NCI-H1105 treated with DMSO at 0.1 percent for 48 hours (cell line): ENCODE results near the gene GPX4.

Experiments used
- DNase-seq: peaks from one replicate; lab custom pipeline; 2025; lab: John Stamatoyannopoulos, UW

Gene GPX4

DNA sequence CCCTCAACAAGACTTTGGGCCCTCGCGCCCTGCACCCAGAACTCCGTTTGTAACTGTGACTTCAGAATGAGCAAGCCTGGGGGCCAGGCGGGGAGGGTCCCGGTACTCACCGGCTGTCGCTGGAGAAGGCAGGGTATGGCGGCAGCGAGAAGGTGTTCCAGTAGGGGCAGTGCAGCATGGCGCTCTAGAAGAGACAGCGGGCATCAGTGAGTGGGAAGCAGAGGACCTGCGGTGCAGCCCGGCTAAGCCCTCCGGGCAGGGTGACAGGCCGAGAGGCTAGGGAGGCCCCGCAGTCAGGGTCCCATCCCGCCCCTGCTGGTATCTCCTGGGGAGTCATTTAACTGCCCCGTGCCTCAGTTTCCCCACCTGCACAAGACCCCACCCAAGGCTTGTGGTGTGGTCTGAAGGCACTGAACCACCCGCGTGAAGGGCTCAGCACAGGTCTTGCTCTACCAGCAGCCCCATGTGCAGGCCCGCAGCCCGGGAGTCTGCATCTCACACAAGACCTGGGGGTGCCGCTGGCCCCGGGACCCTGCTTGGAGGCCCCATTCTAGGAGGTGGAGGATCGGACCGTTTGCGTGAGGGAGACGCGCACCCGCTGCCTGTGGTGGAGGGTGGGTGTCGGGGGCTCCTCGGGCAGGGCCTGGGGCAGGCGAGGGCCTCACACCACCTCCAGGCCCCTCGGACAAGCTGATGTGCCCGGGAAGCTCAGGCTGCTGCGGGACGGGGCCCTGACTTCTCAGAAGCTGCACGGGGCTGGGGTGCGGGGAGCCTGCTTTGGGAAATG is 45.7 kb downstream of the GPX4 start:
- DNase-seq = no peak

- DNase-seq = no peak
Measured at GRCh38 chr19:1150333-1151036, 46.7 kb downstream of the GPX4 start.

DNA sequence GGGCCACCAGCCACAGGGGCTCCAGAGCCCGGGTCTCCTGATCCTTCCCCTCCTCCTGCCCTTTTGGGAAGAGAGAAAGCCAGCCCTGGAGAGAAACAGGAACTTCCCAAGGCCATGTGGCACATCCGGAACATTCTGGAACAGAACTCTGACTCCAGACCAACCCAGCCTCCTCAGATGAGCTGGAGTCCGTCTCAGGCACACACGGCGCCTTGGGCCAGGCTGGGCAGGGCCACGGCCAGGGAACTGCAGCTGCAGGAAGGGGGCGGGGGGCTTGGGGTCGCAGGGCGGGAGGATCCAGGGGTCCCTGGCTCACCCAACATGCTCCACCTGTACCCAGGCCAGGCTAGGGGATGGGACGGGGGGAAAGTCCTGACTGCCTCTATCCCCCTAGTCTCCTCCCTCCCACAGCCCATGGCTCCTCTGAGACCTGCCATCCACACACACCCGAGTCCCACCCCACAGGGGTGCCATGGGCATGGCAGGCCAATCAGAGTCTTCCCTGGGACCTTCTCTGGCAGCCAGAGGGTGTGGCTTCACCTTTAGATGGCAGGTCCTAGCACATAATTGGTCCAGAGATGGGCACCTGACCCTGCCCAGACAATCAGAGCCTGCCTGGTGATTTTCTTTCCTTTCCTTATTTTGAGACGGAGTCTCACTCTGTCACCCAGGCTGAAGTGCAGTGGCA is 47.4 kb downstream of the GPX4 start:
- DNase-seq = no peak

GRCh38 chr19:1151917-1152587 is 48.3 kb downstream of the GPX4 start:
- DNase-seq = no peak

DNA sequence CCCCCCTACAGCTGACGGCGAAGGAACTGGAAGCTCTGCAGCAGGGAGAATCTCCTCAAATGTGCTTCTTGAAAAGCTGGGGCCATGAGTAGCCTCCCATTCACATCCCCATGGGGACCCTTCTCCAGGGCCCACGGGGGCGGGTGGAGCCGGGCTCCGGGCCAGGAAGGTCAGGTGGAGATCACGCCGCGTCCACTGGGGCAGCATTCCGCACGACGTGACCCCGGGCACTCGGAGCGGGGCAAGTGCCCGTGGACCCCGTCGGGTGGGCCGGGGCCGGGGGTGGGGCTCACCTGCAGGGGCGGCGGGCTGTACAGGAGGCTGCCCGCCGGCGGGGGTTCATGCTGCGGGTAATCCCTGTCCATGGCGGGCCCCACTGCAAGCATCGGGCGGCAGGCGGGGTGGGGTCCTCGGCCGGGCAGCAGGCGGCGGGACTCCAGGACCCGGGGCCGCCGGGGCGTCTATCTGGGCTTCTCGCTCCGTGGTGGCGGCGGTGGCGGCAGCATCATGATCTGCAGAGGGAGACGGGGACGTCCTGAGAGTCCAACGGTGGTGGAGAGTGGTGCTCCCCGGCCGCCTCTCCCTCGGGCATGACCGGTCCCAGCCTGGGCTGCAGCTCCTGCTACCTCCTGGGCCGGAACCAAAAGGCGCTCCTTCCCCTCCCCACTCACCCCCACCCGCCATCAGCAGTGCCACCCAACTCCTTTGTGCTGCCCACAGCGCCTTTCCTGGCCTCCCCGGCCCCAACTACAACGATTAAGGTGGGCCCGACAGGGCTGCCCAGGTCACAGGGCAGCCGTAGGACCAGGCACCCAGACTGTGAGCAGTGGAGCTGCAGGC is 50.3 kb downstream of the GPX4 start:
- no peak for DNase-seq

DNA sequence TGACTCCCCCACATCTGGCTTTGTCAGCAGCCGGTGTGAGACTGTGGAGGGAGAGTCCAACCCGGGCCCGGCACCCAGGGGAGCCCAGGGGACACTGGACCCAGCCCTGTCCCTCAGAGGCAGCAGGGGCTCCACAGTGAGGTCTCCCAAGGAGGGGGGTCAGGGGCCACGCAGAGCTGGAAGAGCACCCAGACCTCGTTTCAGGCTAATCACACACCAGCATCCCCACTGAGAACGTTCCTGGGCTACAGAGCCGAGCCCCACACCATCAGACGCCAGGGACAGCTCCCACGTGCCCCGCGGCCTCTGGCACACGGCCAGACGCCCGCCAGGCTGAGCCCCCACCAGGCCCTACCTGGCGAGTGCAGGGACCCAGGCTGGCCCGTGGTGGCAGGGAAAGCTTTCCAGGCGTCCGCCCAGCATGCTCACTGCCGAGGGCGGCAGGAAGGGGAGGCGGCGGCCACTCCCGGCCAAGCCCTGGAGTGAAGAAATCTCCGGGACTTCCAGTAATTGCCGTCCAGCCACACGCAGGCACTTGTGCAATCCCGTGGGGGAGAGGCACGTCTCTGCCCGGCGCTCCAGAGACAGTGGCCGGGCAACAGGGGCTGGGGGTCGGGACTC is 51.0 kb downstream of the GPX4 start:
- DNase-seq = no peak

DNA sequence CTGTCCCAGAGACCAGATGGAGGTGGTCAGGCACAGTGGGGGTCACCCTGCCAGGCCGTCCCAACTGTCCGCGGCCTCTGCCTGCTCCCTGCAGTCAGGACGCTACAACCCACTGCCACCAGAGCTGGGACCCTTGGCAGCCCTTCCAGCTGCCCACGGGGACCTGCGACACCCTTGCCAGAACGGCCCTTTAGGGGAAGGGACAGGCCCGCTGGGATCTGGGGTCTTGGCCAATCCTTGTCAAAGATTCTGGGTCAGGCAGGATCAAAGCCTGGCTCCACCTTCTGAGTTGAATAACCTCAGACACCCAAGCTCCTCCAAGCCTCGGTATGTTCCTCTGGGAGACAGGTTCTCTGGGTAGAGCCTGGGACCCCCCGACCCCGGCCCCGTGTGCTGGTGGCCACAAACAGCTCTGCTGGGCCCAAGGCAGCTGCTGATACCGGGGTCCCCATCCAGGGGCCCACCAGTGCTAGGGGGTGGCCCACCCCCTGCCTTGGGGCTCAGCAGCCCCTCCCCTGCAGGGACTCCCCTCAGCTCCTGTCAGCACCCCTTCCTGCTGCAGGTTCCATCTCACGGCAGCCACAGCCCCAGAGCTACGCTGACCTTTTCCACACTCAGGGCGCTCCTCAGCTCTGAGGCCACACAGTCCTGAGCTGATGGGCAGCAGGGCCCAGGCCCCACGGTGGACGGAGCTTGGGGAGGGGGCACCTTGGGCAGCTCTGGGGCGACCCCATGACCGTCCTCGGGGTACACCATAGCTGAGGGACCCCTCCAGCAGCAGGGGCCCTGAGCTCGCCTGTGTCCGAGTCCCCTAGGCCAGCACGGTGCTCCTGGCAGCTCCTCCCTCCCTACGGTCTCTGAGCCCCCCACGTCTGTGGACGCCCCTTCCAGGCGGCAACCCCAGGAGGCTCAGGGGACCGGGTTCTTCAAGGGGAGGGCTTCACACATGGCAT is 51.8 kb downstream of the GPX4 start:
- DNase-seq = no peak
